GM12801 (cell line): Measurements from ENCODE around the gene SPOCK1.

Source experiments
- TF ChIP-seq, protein P1 (sequence below): IDR thresholded peaks from one replicate; pipeline ENCODE4 v1.5.1; 2011; ENCODE audit warnings: control low read depth; ENCODE audit not compliant: insufficient read length; ENCODE audit errors: extremely low read depth

SPOCK1 gene

DNA sequence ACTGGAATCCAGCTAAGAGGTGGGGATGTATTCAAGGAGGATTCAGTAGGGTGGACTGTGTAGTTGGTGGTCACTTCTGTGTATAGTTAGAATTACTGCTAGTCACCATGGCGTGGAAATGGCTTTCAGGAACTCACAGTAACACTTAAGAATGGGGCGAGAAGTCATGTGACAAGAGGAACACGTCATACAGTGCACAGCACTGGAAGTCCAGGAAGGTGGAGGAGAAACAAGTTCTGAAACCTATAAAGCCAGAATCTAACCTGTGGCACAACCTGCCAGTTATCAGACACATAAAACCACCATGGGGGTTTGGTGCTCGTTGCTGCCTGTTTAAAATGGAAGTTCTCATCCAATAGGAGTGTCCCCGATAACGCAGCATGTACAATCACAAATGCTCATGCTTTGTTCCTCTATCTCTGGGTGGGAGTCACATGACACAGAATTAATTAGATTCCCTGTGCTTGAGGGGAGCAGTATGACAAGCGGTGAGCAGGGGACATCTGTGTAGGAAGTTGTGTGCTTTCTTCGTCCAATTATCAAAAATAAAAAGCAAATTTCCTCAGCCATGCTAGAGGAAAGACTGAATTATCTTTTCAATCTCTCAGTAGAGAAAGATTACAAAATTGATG lies 193.0 kb downstream of the SPOCK1 start:
- TF ChIP-seq, protein P1, sequence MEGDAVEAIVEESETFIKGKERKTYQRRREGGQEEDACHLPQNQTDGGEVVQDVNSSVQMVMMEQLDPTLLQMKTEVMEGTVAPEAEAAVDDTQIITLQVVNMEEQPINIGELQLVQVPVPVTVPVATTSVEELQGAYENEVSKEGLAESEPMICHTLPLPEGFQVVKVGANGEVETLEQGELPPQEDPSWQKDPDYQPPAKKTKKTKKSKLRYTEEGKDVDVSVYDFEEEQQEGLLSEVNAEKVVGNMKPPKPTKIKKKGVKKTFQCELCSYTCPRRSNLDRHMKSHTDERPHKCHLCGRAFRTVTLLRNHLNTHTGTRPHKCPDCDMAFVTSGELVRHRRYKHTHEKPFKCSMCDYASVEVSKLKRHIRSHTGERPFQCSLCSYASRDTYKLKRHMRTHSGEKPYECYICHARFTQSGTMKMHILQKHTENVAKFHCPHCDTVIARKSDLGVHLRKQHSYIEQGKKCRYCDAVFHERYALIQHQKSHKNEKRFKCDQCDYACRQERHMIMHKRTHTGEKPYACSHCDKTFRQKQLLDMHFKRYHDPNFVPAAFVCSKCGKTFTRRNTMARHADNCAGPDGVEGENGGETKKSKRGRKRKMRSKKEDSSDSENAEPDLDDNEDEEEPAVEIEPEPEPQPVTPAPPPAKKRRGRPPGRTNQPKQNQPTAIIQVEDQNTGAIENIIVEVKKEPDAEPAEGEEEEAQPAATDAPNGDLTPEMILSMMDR: no peak

DNA sequence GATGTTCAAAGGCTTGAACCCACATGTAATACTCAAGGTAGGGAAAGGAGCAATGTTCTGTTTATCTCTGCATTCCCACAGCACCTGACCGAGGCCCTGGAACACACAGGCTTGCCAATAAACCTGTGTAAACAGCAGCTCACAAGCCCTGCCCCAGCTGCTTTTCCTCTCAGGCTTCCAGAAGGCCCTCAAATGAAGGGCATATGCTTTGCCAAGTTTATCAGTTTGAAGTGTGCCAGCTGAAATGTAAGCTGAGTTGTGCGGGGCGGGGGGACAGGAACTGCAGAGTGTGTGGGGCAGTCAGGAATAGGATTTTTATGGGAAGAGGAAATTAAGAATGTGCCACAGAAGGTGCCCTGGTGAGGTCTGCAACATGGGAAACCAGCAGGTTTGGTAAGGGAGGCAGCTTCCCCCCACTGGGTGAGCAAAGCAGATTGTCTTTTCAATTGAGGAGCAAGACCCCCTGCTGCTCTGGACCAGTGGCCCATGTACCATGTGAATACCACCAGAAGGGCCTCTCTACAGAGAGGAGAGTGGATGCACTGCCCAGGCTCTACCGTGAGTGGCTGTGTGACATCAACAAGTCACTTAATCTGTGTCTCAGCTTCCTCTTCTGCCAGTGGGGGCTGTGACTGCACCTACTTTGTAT lies 194.8 kb downstream of the SPOCK1 start:
- TF ChIP-seq, protein P1: no peak

DNA sequence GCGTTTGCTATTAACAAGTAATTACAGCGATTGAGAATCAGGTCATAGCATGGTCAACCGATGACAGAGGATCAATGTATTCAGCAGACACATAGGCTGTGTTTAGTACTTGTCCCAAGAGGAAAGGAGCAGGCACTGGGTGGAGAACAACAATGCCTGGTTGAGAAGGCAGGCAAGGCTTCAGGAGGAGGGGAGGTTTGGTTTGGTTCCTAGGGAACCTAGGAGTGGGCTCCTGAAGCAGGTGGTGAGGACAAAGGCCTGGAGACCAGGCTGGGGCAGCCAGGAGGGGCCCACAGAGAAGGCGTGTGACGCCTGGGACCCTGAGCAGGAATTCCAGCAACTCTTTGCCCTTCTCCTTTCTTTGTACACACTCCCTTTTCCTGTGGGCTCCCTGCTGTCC lies 195.6 kb downstream of the SPOCK1 start:
- TF ChIP-seq, protein P1: no peak

DNA sequence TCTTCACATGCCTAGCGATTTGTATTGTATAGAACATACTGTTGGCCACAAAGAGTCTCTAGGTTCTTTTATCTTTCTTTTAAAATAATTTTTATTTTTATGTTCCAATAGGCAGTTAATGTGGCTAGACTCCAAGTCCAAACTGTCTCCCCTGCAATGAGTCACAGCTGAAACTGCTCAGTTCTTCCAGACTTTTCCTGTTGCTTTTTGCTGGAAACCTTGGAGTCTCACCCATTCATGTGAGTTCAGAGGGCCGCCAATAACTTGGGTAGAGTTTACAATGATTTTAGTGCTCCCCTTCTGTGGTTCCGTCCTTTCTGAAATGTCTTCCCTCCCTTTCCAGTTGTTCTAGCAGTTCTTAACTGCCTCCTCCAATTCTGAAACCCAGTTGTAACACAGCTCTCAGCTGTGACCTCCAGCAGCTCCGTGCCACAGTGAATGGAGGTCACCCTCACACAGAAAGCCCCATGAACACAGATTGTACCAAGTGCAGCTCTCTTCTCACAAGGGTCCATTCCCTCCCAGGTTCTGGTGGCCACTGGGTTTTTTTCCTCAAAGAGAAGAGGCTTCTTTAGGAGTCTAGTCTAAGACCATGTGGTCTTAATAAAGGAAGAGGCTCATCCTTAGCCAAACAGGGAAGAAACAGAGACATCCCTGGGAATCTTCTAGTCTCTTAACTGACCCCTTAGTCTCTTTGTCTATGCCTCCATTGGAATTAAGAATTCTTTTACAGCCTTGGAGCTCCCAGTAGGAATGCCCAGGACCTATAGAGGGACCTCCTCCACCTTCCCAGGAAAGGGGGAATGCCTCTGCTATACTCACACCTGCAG lies 198.5 kb downstream of the SPOCK1 start:
- TF ChIP-seq, protein P1: no peak

DNA sequence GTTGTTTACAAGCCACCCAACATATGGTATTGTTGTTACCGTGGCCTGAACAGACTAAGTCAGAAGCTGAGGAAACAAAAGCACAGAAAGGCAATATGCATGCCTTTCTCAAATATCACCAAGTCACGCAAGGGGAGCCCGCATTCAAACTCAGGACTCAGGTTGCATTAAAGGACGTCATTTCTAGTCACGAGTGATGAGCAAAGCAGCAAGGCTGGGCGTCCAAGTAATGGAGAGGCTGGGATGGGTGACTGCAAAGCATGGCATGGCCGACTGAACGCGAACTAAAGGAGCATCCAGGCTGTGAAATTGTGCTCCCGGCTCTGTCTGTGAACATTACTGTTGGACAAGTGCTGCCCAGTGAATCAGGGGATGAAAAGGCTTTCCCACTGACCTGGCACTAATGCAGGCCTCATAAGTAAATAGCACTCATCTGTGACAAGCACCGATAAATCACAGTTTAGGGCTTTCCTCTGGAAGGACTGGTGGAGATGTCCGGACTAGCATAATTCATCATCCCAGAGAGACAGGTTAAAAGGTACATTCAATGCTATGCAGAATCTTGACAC lies 202.8 kb downstream of the SPOCK1 start:
- TF ChIP-seq, protein P1: no peak

DNA sequence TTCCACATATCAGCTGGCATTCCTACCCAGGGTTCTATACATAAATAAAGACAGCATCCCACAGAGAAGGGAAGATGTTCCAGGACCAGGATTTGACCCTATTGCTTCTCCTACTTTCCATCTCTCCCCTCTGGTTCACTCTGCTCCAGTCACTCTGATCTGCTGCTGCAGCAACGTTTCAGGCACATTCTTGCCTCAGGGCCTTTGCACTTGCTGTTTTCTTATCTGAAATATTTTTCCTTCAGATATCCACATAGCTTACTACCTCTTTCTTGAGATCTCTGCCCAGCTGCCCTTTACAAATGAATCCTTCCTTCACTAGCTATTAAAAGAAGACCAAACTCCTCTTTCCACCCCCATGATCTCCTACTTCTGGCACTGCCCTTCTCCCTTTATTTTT lies 204.5 kb downstream of the SPOCK1 start:
- TF ChIP-seq, protein P1: no peak

DNA sequence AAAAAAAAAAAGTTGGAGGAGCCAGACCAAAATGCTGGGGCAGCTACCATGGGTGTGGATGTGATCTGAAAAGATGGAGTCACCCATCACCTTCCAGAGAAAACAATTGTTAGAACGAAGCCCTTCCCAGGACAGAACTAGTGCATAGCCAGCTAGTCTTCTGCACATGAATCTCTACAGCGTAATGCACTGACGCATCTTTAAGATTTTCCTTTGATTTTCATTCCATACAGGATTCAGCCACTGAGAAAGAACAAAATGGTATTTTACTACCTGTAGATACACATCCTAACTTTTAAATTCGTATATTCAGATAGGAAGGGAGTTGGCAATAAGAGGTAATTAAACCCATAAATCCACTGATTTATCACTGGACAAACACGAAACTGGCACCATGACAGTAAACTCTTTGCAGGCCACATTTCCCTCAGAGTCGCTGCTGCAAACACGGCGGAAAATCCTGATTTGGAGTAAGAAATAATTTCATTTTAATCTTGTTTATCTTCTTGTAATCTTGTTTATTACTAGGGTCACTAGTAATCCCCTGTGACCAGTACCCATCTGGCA lies 206.6 kb downstream of the SPOCK1 start:
- TF ChIP-seq, protein P1: no peak
